Endothelial cell of umbilical vein (primary cell): ENCODE results near the gene CUEDC2. TPM values are rescaled to one million over a fixed set of nuclear protein-coding genes. Genes with fewer than 3 reads are reported as not detected.

Experiments used
- BruUV-seq: library from RNA; stranded (reverse); fragments of 400-500 nt; replicated peaks from 2 replicates; lab custom pipeline; 2021; lab: Mats Ljungman, UMichigan
- CTCF ChIA-PET: fragments of 300-600, 350-600 bp; sonication (Branson Sonifier 250); formaldehyde crosslinking; loops from one replicate; lab custom pipeline; 2021; ENCODE audit warnings: antibody characterized with exemption, inconsistent platforms; lab: Charles Lee
- POLR2A ChIA-PET: fragments of 300-600, 350-600 bp; sonication (Branson Sonifier 250); formaldehyde crosslinking; loops from one replicate; lab custom pipeline; 2021; ENCODE audit warnings: antibody characterized with exemption, inconsistent platforms; lab: Charles Lee
- DNase-seq: peaks from one replicate; pipeline ENCODE4 v3.0.0-alpha.2; 2011; ENCODE audit warnings: low read depth, low spot score
- FAIRE-seq: peaks from 2 replicates; lab custom pipeline; 2011; peaks lifted over from hg19 to GRCh38; lab: Jason Lieb, UNC
- H2AFZ ChIP-seq: 2 replicates; pipeline ENCODE4 v1.6.0; 2012; ENCODE audit warnings: low read depth, low read length, control low read depth, inconsistent platforms
- H3K27ac ChIP-seq: 2 replicates; pipeline ENCODE4 v1.5.1; 2011; ENCODE audit warnings: low read depth, mild to moderate bottlenecking, control low read depth, low read length, moderate library complexity; ENCODE audit not compliant: insufficient read depth
- H3K27me3 ChIP-seq, 2 experiments: 2 replicates each; pipeline versions ENCODE4 v1.6.0 to v1.6.1; 2011; ENCODE audit warnings: low read length in 2 of 2, mixed read lengths in 1 of 2; ENCODE audit not compliant: control insufficient read depth in 2 of 2, insufficient read depth in 2 of 2
- H3K36me3 ChIP-seq, 2 experiments: 2 replicates in 1 of 2; 3 replicates in 1 of 2; pipeline ENCODE4 v1.5.1; 2011; ENCODE audit warnings: low read length in 2 of 2, mild to moderate bottlenecking in 1 of 2, moderate library complexity in 1 of 2; ENCODE audit not compliant: control insufficient read depth in 2 of 2, insufficient read depth in 2 of 2; ENCODE audit errors: extremely low read depth in 1 of 2
- H3K4me1 ChIP-seq: 3 replicates; pipeline ENCODE4 v1.5.1; 2011; ENCODE audit warnings: mild to moderate bottlenecking, low read length; ENCODE audit not compliant: control insufficient read depth, insufficient read depth; ENCODE audit errors: extremely low read depth
- H3K4me2 ChIP-seq: 2 replicates; pipeline ENCODE4 v1.6.1; 2011; ENCODE audit warnings: low read length, control low read depth, mixed read lengths; ENCODE audit not compliant: insufficient read depth
- H3K4me3 ChIP-seq, 3 experiments: fragments of 200-600 bp in 1 of 3; sonication (generic), shearing (Covaris generic) in 1 of 3; replicated peaks in 1 of 3; 2 replicates each; pipeline ENCODE4 v1.5.1; 2011 to 2016; ENCODE audit warnings: control low read depth in 3 of 3, low read length in 3 of 3, mild to moderate bottlenecking in 2 of 3, inconsistent platforms in 1 of 3, low read depth in 1 of 3, moderate library complexity in 1 of 3; ENCODE audit not compliant: insufficient read depth in 1 of 3
- H3K79me2 ChIP-seq: 2 replicates; pipeline ENCODE4 v1.6.0; 2012; ENCODE audit warnings: low read length, inconsistent platforms; ENCODE audit not compliant: control insufficient read depth, insufficient read depth
- H3K9ac ChIP-seq: replicated peaks from 2 replicates; pipeline ENCODE3; 2011; ENCODE audit warnings: low read length, control low read depth; ENCODE audit not compliant: insufficient read depth; ENCODE audit errors: extremely low read depth
- H3K9me1 ChIP-seq: replicated peaks from 3 replicates; pipeline ENCODE4 v1.6.0; 2011; ENCODE audit warnings: mild to moderate bottlenecking, low read length; ENCODE audit not compliant: control insufficient read depth, insufficient read depth; ENCODE audit errors: extremely low read depth
- H3K9me3 ChIP-seq: replicated peaks from 2 replicates; pipeline ENCODE4 v1.5.1; 2012; ENCODE audit warnings: low read length, inconsistent platforms; ENCODE audit not compliant: control insufficient read depth, insufficient read depth
- H4K20me1 ChIP-seq: replicated peaks from 2 replicates; pipeline ENCODE3; 2011; ENCODE audit warnings: mild to moderate bottlenecking, low read length; ENCODE audit not compliant: control insufficient read depth, insufficient read depth; ENCODE audit errors: extremely low read depth
- EZH2 ChIP-seq: IDR thresholded peaks from 2 replicates; pipeline ENCODE4 v1.6.1; 2012; ENCODE audit warnings: borderline replicate concordance, low read depth, mild to moderate bottlenecking, moderate library complexity, low read length, inconsistent platforms; ENCODE audit not compliant: severe bottlenecking
- FOS ChIP-seq: IDR thresholded peaks from 2 replicates; pipeline ENCODE4 v1.6.1; 2011; ENCODE audit warnings: mild to moderate bottlenecking, low read length, moderate library complexity, borderline replicate concordance; ENCODE audit not compliant: insufficient read depth
- GATA2 ChIP-seq: IDR thresholded peaks from 2 replicates; pipeline ENCODE4 v1.7.0; 2011; ENCODE audit warnings: low read depth, mild to moderate bottlenecking, moderate library complexity, mixed read lengths, low read length; ENCODE audit not compliant: insufficient read length, insufficient read depth
- JUN ChIP-seq: IDR thresholded peaks from 2 replicates; pipeline ENCODE4 v1.6.1; 2011; ENCODE audit warnings: borderline replicate concordance, low read depth; ENCODE audit not compliant: insufficient read length, insufficient read depth
- MYC ChIP-seq: IDR thresholded peaks from one replicate; pipeline ENCODE4 v1.6.1; 2011; ENCODE audit warnings: mild to moderate bottlenecking, low read depth, low read length
- POLR2A ChIP-seq: IDR thresholded peaks from 2 replicates; pipeline ENCODE4 v1.6.1; 2012; ENCODE audit warnings: low read depth, mild to moderate bottlenecking, control low read depth, low read length
- POLR2AphosphoS5 ChIP-seq: IDR thresholded peaks from 2 replicates; pipeline ENCODE4 v1.6.1; 2012; ENCODE audit warnings: low read depth, mild to moderate bottlenecking, control low read depth, low read length, moderate library complexity; ENCODE audit not compliant: insufficient read depth
- dilution Hi-C: fragments of 300-500 bp; cut with MboI; formaldehyde crosslinking; loops from one replicate; pipeline ENCODE4 v1.15.0; 2019; ENCODE audit warnings: low sequenced_read_pairs; ENCODE audit not compliant: extremely low pct_ligation_motif_present
- intact Hi-C: fragments of 100-400 bp; cut with micrococcal nuclease; formaldehyde crosslinking; loops from one replicate; pipeline ENCODE4 v1.10.0; 2022
- polyA plus RNA-seq, 4 experiments: library from polyadenylated mRNA; depleted of rRNA in 3 of 4; stranded (reverse) in 3 of 4; unstranded in 1 of 4; fragments of >200 nt; gene quantifications; 2 replicates each; pipeline versions ENCODE4 v1.2.1 to v1.2.3, GENCODE V29; 2011 to 2012; ENCODE audit warnings: missing spikeins in 1 of 4
- total RNA-seq: library from RNA; stranded (reverse); gene quantifications from 2 replicates; pipeline ENCODE4 v1.2.3, GENCODE V29; 2021
- TF ChIP-seq, protein P1 (sequence below): IDR thresholded peaks from 2 replicates; pipeline ENCODE4 v1.6.1; 2011; ENCODE audit not compliant: insufficient read depth, insufficient read length
- TF ChIP-seq, protein P2 (sequence below), 2 donors: IDR thresholded peaks; 1 replicate in 1 of 2; 2 replicates in 1 of 2; pipeline ENCODE4 v1.5.1; 2011; ENCODE audit warnings: low read length in 2 of 2, mild to moderate bottlenecking in 2 of 2, moderate library complexity in 2 of 2, control low read depth in 1 of 2, inconsistent platforms in 1 of 2, low read depth in 1 of 2; ENCODE audit not compliant: insufficient read depth in 1 of 2; ENCODE audit errors: extremely low read depth in 1 of 2

The CUEDC2 gene
- total and polyA plus RNA-seq, 2 donors (not counting 3 experiments of a cell fraction or from before 2014, with no cell fraction given), result 61.5 to 96.7 TPM

- no TSS peak for BruUV-seq
These were observed 15.7 kb downstream of the CUEDC2 start for GRCh38 chr10:102416695-102417094.

More at GRCh38 chr10:102416695-102417094, 15.7 kb downstream of the CUEDC2 start:
- TF ChIP-seq EZH2, result no peak
- no peak for TF ChIP-seq POLR2A
- TF ChIP-seq, protein P1, sequence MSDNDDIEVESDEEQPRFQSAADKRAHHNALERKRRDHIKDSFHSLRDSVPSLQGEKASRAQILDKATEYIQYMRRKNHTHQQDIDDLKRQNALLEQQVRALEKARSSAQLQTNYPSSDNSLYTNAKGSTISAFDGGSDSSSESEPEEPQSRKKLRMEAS, result no peak
- TF ChIP-seq, protein P2, sequence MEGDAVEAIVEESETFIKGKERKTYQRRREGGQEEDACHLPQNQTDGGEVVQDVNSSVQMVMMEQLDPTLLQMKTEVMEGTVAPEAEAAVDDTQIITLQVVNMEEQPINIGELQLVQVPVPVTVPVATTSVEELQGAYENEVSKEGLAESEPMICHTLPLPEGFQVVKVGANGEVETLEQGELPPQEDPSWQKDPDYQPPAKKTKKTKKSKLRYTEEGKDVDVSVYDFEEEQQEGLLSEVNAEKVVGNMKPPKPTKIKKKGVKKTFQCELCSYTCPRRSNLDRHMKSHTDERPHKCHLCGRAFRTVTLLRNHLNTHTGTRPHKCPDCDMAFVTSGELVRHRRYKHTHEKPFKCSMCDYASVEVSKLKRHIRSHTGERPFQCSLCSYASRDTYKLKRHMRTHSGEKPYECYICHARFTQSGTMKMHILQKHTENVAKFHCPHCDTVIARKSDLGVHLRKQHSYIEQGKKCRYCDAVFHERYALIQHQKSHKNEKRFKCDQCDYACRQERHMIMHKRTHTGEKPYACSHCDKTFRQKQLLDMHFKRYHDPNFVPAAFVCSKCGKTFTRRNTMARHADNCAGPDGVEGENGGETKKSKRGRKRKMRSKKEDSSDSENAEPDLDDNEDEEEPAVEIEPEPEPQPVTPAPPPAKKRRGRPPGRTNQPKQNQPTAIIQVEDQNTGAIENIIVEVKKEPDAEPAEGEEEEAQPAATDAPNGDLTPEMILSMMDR (IDR thresholded peaks at IDR 0.05; ENCODE audit: extremely low read depth in 1 of 2, insufficient read depth in 1 of 2, low read depth in 1 of 2, low read length in 2 of 2), result no peak
- no peak for TF ChIP-seq GATA2
- no peak for TF ChIP-seq MYC
- TF ChIP-seq JUN, result no peak
- TF ChIP-seq POLR2AphosphoS5, result no peak
- TF ChIP-seq FOS, result no peak
- Histone ChIP-seq H3K9ac (no peak overlapping the region), H3K27me3 (peaks cover 6 to 23% of the 10 kb centered on the region in 2 experiments), H3K9me1 (no peaks in the 10 kb centered on the region), H3K4me2 (no peak overlapping the region), H3K9me3 (no peaks in the 10 kb centered on the region), H2AFZ (no peak overlapping the region), H4K20me1 (no peaks in the 10 kb centered on the region), H3K36me3 (no peaks in the 10 kb centered on the region), H3K4me1 (peaks cover 9% of the 10 kb centered on the region), H3K79me2 (no peaks in the 10 kb centered on the region), H3K4me3 (no peak overlapping the region), H3K27ac (no peak overlapping the region)
- ChIA-PET POLR2A (interaction anchor here (0.6 kb wide), 1 partner anchor 11 kb away, joined by 3 read pairs; no protein-coding TSS in a partner anchor), CTCF (no interaction called here)
- no peak for DNase-seq
- intact Hi-C loops (no loop called here), dilution Hi-C loops (no loop called here)
- FAIRE-seq, result no peak
